Mesenchymal stem cell (in vitro differentiated cells and primary cell): ENCODE results near the gene NAA20.

ENCODE experiments used
- DNase-seq: peaks from one replicate; pipeline ENCODE4 v3.0.0-alpha.2; 2013
- H2AFZ ChIP-seq: one replicate; pipeline ENCODE4 v1.6.1; 2013; ENCODE audit warnings: low read depth, mild to moderate bottlenecking, control low read depth, inconsistent platforms, low read length, moderate library complexity
- H2AK5ac ChIP-seq: 2 replicates; pipeline ENCODE4 v1.6.1; 2013; ENCODE audit warnings: low read length, moderate library complexity, mild to moderate bottlenecking, inconsistent platforms; ENCODE audit not compliant: severe bottlenecking
- H2BK120ac ChIP-seq: one replicate; pipeline ENCODE4 v1.6.1; 2013; ENCODE audit warnings: low read depth, mild to moderate bottlenecking, inconsistent platforms, low read length, moderate library complexity
- H2BK12ac ChIP-seq, 2 experiments: one replicate each; pipeline ENCODE4 v1.6.1; 2013; ENCODE audit warnings: inconsistent platforms in 2 of 2, low read length in 2 of 2, mild to moderate bottlenecking in 2 of 2, moderate library complexity in 2 of 2, control low read depth in 1 of 2
- H2BK15ac ChIP-seq: one replicate; pipeline ENCODE4 v1.6.1; 2013; ENCODE audit warnings: mild to moderate bottlenecking, low read depth, inconsistent platforms; ENCODE audit not compliant: poor library complexity, severe bottlenecking
- H2BK5ac ChIP-seq: 2 replicates; pipeline ENCODE4 v1.6.1; 2013; ENCODE audit warnings: low read depth, mild to moderate bottlenecking, low read length, control low read depth, inconsistent platforms; ENCODE audit not compliant: poor library complexity, severe bottlenecking
- H3K14ac ChIP-seq, 2 experiments: one replicate each; pipeline ENCODE4 v1.6.1; 2013; ENCODE audit warnings: inconsistent platforms in 2 of 2, low read length in 2 of 2, control low read depth in 1 of 2, mild to moderate bottlenecking in 1 of 2, moderate library complexity in 1 of 2
- H3K18ac ChIP-seq, 2 experiments: one replicate each; pipeline ENCODE4 v1.6.1; 2013; ENCODE audit warnings: inconsistent platforms in 2 of 2, low read length in 2 of 2, control low read depth in 1 of 2, low read depth in 1 of 2, mild to moderate bottlenecking in 1 of 2
- H3K23ac ChIP-seq, 2 experiments: one replicate each; pipeline ENCODE4 v1.6.1; 2013; ENCODE audit warnings: inconsistent platforms in 2 of 2, low read length in 2 of 2, mild to moderate bottlenecking in 2 of 2, moderate library complexity in 2 of 2, control low read depth in 1 of 2
- H3K27ac ChIP-seq: 2 replicates; pipeline ENCODE4 v1.5.1; 2013; ENCODE audit warnings: mild to moderate bottlenecking, moderate library complexity, low read length, control low read depth, inconsistent platforms; ENCODE audit not compliant: poor library complexity, severe bottlenecking
- H3K27me3 ChIP-seq, 2 experiments: 2 replicates each; pipeline versions ENCODE4 v1.6.1 to v1.7.0; 2013; ENCODE audit warnings: low read length in 2 of 2, mild to moderate bottlenecking in 2 of 2, moderate library complexity in 2 of 2, control low read depth in 1 of 2, inconsistent platforms in 1 of 2; ENCODE audit not compliant: control insufficient read depth in 1 of 2, insufficient read depth in 1 of 2
- H3K36me3 ChIP-seq, 2 experiments: 2 replicates each; pipeline versions ENCODE4 v1.6.1 to v1.7.0; 2013; ENCODE audit warnings: low read length in 2 of 2, control low read depth in 1 of 2, inconsistent platforms in 1 of 2, low read depth in 1 of 2, mild to moderate bottlenecking in 1 of 2; ENCODE audit not compliant: insufficient read depth in 2 of 2, control insufficient read depth in 1 of 2
- H3K4ac ChIP-seq, 2 experiments: one replicate each; pipeline ENCODE4 v1.6.1; 2013; ENCODE audit warnings: inconsistent platforms in 2 of 2, low read length in 2 of 2, mild to moderate bottlenecking in 2 of 2, moderate library complexity in 2 of 2, control low read depth in 1 of 2, low read depth in 1 of 2
- H3K4me1 ChIP-seq: 2 replicates; pipeline ENCODE4 v1.6.1; 2013; ENCODE audit warnings: low read depth, low read length, control low read depth; ENCODE audit not compliant: control insufficient read depth, insufficient read depth
- H3K4me2 ChIP-seq: 2 replicates; pipeline ENCODE4 v1.6.1; 2013; ENCODE audit warnings: low read length, mild to moderate bottlenecking, inconsistent platforms; ENCODE audit not compliant: poor library complexity, severe bottlenecking
- H3K4me3 ChIP-seq, 2 experiments: 2 replicates each; pipeline versions ENCODE4 v1.5.1 to v1.7.0; 2013; ENCODE audit warnings: low read length in 2 of 2, mild to moderate bottlenecking in 2 of 2, control low read depth in 1 of 2, low read depth in 1 of 2; ENCODE audit not compliant: insufficient read depth in 1 of 2
- H3K79me1 ChIP-seq: replicated peaks from 2 replicates; pipeline ENCODE4 v1.6.1; 2013; ENCODE audit warnings: mild to moderate bottlenecking, control low read depth, low read length, inconsistent platforms; ENCODE audit not compliant: poor library complexity, severe bottlenecking
- H3K9ac ChIP-seq: 2 replicates; pipeline ENCODE4 v1.7.0; 2013; ENCODE audit warnings: mild to moderate bottlenecking, low read length, moderate library complexity
- H3K9me3 ChIP-seq: 2 replicates; pipeline ENCODE4 v1.7.0; 2013; ENCODE audit warnings: mild to moderate bottlenecking, low read length; ENCODE audit not compliant: control insufficient read depth
- H4K8ac ChIP-seq: one replicate; pipeline ENCODE4 v1.6.1; 2013; ENCODE audit warnings: inconsistent platforms, mild to moderate bottlenecking, low read length, moderate library complexity
- H4K91ac ChIP-seq: one replicate; pipeline ENCODE4 v1.6.1; 2013; ENCODE audit warnings: mild to moderate bottlenecking, low read length, inconsistent platforms
- WGBS: methylation state at CpG from one replicate; pipeline ENCODE4 v1.1.7; 2013; ENCODE audit warnings: mixed read lengths; 5-methylcytosine and 5-hydroxymethylcytosine counted together

Gene NAA20

GRCh38 chr20:20060234-20060998 is 43.3 kb downstream of the NAA20 start:
- H2AK5ac ChIP-seq: no peak overlapping the region
- H3K4me2 ChIP-seq: no peak overlapping the region
- no peaks in the 10 kb centered on the region for H3K79me1 ChIP-seq
- no peak overlapping the region for H3K14ac ChIP-seq
- H2BK15ac ChIP-seq: no peak overlapping the region
- H4K8ac ChIP-seq: no peak overlapping the region
- H2AFZ ChIP-seq: no peak overlapping the region
- no peaks in the 10 kb centered on the region for H3K4me1 ChIP-seq
- H3K27ac ChIP-seq: no peak overlapping the region
- 85% methylated on average over 6 of the region's 6 CpGs for WGBS
- no peaks in the 10 kb centered on the region for H3K9me3 ChIP-seq
- H3K4me3 ChIP-seq: no peak overlapping the region
- H3K18ac ChIP-seq: no peak overlapping the region
- no peak overlapping the region for H4K91ac ChIP-seq
- no peaks in the 10 kb centered on the region for H3K36me3 ChIP-seq
- H2BK5ac ChIP-seq: no peak overlapping the region
- no peak overlapping the region for H3K4ac ChIP-seq
- no peak overlapping the region for H2BK120ac ChIP-seq
- no peak for DNase-seq
- no peak overlapping the region for H2BK12ac ChIP-seq
- no peak overlapping the region for H3K9ac ChIP-seq
- H3K23ac ChIP-seq: no peak overlapping the region
- peaks cover 4 to 11% of the 10 kb centered on the region in 2 experiments for H3K27me3 ChIP-seq

- WGBS: 66% methylated on average over 9 of the region's 12 CpGs
- H2BK5ac ChIP-seq: no peak overlapping the region
- no peak overlapping the region for H3K23ac ChIP-seq
- H3K14ac ChIP-seq: no peak overlapping the region
- no peaks in the 10 kb centered on the region for H3K4me1 ChIP-seq
- H3K9ac ChIP-seq: no peak overlapping the region
- H3K18ac ChIP-seq: no peak overlapping the region
- H4K91ac ChIP-seq: no peak overlapping the region
- H2BK15ac ChIP-seq: no peak overlapping the region
- no peak overlapping the region for H3K4ac ChIP-seq
- no peak overlapping the region for H3K27ac ChIP-seq
- H2BK12ac ChIP-seq: no peak overlapping the region
- H3K27me3 ChIP-seq: peaks cover 4 to 8% of the 10 kb centered on the region in 2 experiments
- H2AK5ac ChIP-seq: no peak overlapping the region
- DNase-seq: no peak
- no peaks in the 10 kb centered on the region for H3K79me1 ChIP-seq
- H3K4me3 ChIP-seq: no peak overlapping the region
- H3K4me2 ChIP-seq: no peak overlapping the region
- no peaks in the 10 kb centered on the region for H3K9me3 ChIP-seq
- H3K36me3 ChIP-seq: no peaks in the 10 kb centered on the region
- no peak overlapping the region for H4K8ac ChIP-seq
- H2BK120ac ChIP-seq: no peak overlapping the region
- H2AFZ ChIP-seq: no peak overlapping the region
These were observed 47.0 kb downstream of the NAA20 start for GRCh38 chr20:20063941-20064702.

- no peak overlapping the region for H2AFZ ChIP-seq
- no peaks in the 10 kb centered on the region for H3K4me1 ChIP-seq
- no peak overlapping the region for H3K27ac ChIP-seq
- no peak overlapping the region for H2BK120ac ChIP-seq
- no peak overlapping the region for H4K8ac ChIP-seq
- H3K4me3 ChIP-seq: no peak overlapping the region
- H3K36me3 ChIP-seq: no peaks in the 10 kb centered on the region
- peaks cover 4 to 8% of the 10 kb centered on the region in 2 experiments for H3K27me3 ChIP-seq
- no peak overlapping the region for H4K91ac ChIP-seq
- no peak overlapping the region for H3K14ac ChIP-seq
- H3K4ac ChIP-seq: no peak overlapping the region
- H2AK5ac ChIP-seq: no peak overlapping the region
- H2BK5ac ChIP-seq: no peak overlapping the region
- WGBS: 93% methylated on average over 1 of the region's 1 CpG
- H3K9ac ChIP-seq: no peak overlapping the region
- H2BK12ac ChIP-seq: no peak overlapping the region
- no peak for DNase-seq
- no peak overlapping the region for H3K18ac ChIP-seq
- no peak overlapping the region for H3K23ac ChIP-seq
- H3K4me2 ChIP-seq: no peak overlapping the region
- no peak overlapping the region for H2BK15ac ChIP-seq
- no peaks in the 10 kb centered on the region for H3K9me3 ChIP-seq
- H3K79me1 ChIP-seq: no peaks in the 10 kb centered on the region
These were observed 48.2 kb downstream of the NAA20 start for GRCh38 chr20:20065361-20065760.

GRCh38 chr20:20070871-20071726 is 53.9 kb downstream of the NAA20 start:
- 76% methylated on average over 10 of the region's 10 CpGs for WGBS
- no peak for DNase-seq

More at GRCh38 chr20:20070871-20071726, 53.9 kb downstream of the NAA20 start:
- Histone ChIP-seq H4K8ac (no peak overlapping the region), H3K4ac (no peak overlapping the region), H3K27me3 (peaks cover 3 to 11% of the 10 kb centered on the region in 2 experiments), H2BK5ac (no peak overlapping the region), H3K4me3 (no peak overlapping the region), H3K36me3 (no peaks in the 10 kb centered on the region), H3K79me1 (no peaks in the 10 kb centered on the region), H4K91ac (no peak overlapping the region), H3K9ac (no peak overlapping the region), H3K14ac (no peak overlapping the region), H3K4me2 (no peak overlapping the region), H2AFZ (no peak overlapping the region), H2BK120ac (no peak overlapping the region), H2BK12ac (no peak overlapping the region), H3K4me1 (peaks cover 5% of the 10 kb centered on the region), H2AK5ac (no peak overlapping the region), H3K9me3 (no peaks in the 10 kb centered on the region), H3K23ac (no peak overlapping the region), H2BK15ac (no peak overlapping the region), H3K18ac (no peak overlapping the region), H3K27ac (no peak overlapping the region)
